Measurements from ENCODE around the gene RSRC2. TPM values are rescaled to one million over a fixed set of nuclear protein-coding genes. Genes with fewer than 3 reads are reported as not detected.
"Not testable (repeated sequence)": the region's sequence is repeated elsewhere in the genome, so short reads cannot be mapped to it uniquely, and the experiment has no call there.

RSRC2 gene
- total RNA-seq, 2 experiments from 2014 or later: 339 to 341 TPM

GRCh38 chr12:122469856-122470255 lies 56.9 kb downstream of the RSRC2 start:
- not testable (repeated sequence) for H3K9me3 ChIP-seq (ENCODE audit: control insufficient read depth in 1 of 2, insufficient read depth in 1 of 2, low read length in 2 of 2); DNase-seq; H3K27ac Mint-ChIP-seq; H3K4me1 ChIP-seq (ENCODE audit: insufficient read depth, low read length); H3K27ac ChIP-seq (ENCODE audit: low read depth in 1 of 2, low read length in 2 of 2); H3K4me3 ChIP-seq (ENCODE audit: low read length); H3K9me3 Mint-ChIP-seq; H3K27me3 ChIP-seq (ENCODE audit: control insufficient read depth in 1 of 2, insufficient read depth in 2 of 2, low read length in 2 of 2); ATAC-seq (ENCODE audit: poor library complexity); H3K4me1 Mint-ChIP-seq (ENCODE audit: low read depth); H3K27me3 Mint-ChIP-seq; H3K4me3 Mint-ChIP-seq
- H3K36me3 Mint-ChIP-seq (ENCODE audit: low read depth): peaks cover 24% of the 10 kb centered on the region
- ChIA-PET CTCF (interaction anchor here (5.8 kb wide), 1 partner anchor 71 kb away, joined by 84 read pairs; no protein-coding TSS in a partner anchor), POLR2A (interaction anchor here (1.5 kb wide), 1 partner anchor 70 kb away, joined by 4 read pairs; no protein-coding TSS in a partner anchor)
- intact Hi-C loops (cut with DNase I, micrococcal nuclease): loop anchor here in 1 of 2 experiments (5.0 kb wide), 2 partner anchors 48 to 133 kb away; partner anchors contain the start of gene CLIP1
- H3K36me3 ChIP-seq (ENCODE audit: insufficient read depth, low read length): peaks cover 24% of the 10 kb centered on the region

DNA sequence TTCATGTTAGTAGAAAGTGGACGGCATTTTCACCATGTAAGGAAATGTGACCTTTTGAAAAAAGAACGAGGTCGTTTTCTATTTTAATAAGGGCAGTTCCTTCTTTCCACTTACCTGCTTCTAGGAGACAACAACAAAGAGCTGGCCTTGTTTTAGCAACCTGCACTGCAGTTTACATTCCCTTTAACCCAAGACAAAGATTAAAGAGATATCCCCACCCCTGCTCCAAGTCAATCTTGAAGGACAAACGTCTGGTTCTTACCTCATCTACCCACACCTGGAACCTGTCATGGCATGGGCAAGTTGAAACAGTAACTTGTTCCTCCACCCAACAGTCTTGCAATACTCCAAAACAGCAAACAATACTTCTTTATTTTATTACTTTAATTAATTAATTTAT lies 58.8 kb downstream of the RSRC2 start:
- no peak for ATAC-seq (ENCODE audit: poor library complexity)

GRCh38 chr12:122464317-122465042 lies 62.3 kb downstream of the RSRC2 start:
- CTCF ChIA-PET; H3K27ac ChIP-seq (ENCODE audit: low read depth in 1 of 2, low read length in 2 of 2); H3K9me3 Mint-ChIP-seq; H3K4me3 Mint-ChIP-seq; H3K27me3 Mint-ChIP-seq; H3K4me1 ChIP-seq (ENCODE audit: insufficient read depth, low read length); POLR2A ChIA-PET; H3K4me3 ChIP-seq (ENCODE audit: low read length); H3K4me1 Mint-ChIP-seq (ENCODE audit: low read depth); H3K27me3 ChIP-seq (ENCODE audit: control insufficient read depth in 1 of 2, insufficient read depth in 2 of 2, low read length in 2 of 2); H3K36me3 ChIP-seq (ENCODE audit: insufficient read depth, low read length); ATAC-seq (ENCODE audit: poor library complexity); H3K27ac Mint-ChIP-seq; H3K9me3 ChIP-seq (ENCODE audit: control insufficient read depth in 1 of 2, insufficient read depth in 1 of 2, low read length in 2 of 2); H3K36me3 Mint-ChIP-seq (ENCODE audit: low read depth): not testable (repeated sequence)
- DNase-seq: peak in 2 of 14 experiments; percentile 38 to 44
- intact Hi-C loops (cut with DNase I, micrococcal nuclease): loop anchor here in 1 of 2 experiments (5.0 kb wide), 1 partner anchor 42 kb away; the partner anchor contains the start of gene CLIP1

More for the DNA sequence above, 58.8 kb downstream of the RSRC2 start:
- no peak overlapping the region for H3K27ac Mint-ChIP-seq
- Histone ChIP-seq H3K4me1 (ENCODE audit: insufficient read depth, low read length) (no peaks in the 10 kb centered on the region), H3K36me3 (ENCODE audit: insufficient read depth, low read length) (peaks cover 6% of the 10 kb centered on the region), H3K27ac (ENCODE audit: low read depth in 1 of 2, low read length in 2 of 2) (no peak overlapping the region), H3K27me3 (ENCODE audit: control insufficient read depth in 1 of 2, insufficient read depth in 2 of 2, low read length in 2 of 2) (no peaks in the 10 kb centered on the region), H3K4me3 (ENCODE audit: low read length) (no peak overlapping the region), H3K9me3 (ENCODE audit: control insufficient read depth in 1 of 2, insufficient read depth in 1 of 2, low read length in 2 of 2) (no peaks in the 10 kb centered on the region)
- H3K4me3 Mint-ChIP-seq: no peak overlapping the region
- CTCF ChIA-PET: interaction anchor here (0.6 kb wide), 1 partner anchor 166 kb away, joined by 3 read pairs; no protein-coding TSS in a partner anchor
- POLR2A ChIA-PET: no interaction called here
- TF ChIP-seq CTCF (IDR thresholded peaks at IDR 0.05): no peak
- intact Hi-C loops (cut with DNase I, micrococcal nuclease): loop anchor here in 1 of 2 experiments (5.0 kb wide), 1 partner anchor 46 kb away; the partner anchor contains the start of gene CLIP1
- DNase-seq: no peak
- peaks cover 9% of the 10 kb centered on the region for H3K4me1 Mint-ChIP-seq (ENCODE audit: low read depth)
- peaks cover 6% of the 10 kb centered on the region for H3K36me3 Mint-ChIP-seq (ENCODE audit: low read depth)
- no peaks in the 10 kb centered on the region for H3K27me3 Mint-ChIP-seq
- no peaks in the 10 kb centered on the region for H3K9me3 Mint-ChIP-seq

- Histone ChIP-seq H3K27me3 (ENCODE audit: control insufficient read depth in 1 of 2, insufficient read depth in 2 of 2, low read length in 2 of 2) (no peaks in the 10 kb centered on the region), H3K9me3 (ENCODE audit: control insufficient read depth in 1 of 2, insufficient read depth in 1 of 2, low read length in 2 of 2) (no peaks in the 10 kb centered on the region), H3K4me1 (ENCODE audit: insufficient read depth, low read length) (peaks cover 8% of the 10 kb centered on the region), H3K4me3 (ENCODE audit: low read length) (no peak overlapping the region), H3K27ac (ENCODE audit: low read depth in 1 of 2, low read length in 2 of 2) (no peak overlapping the region), H3K36me3 (ENCODE audit: insufficient read depth, low read length) (no peaks in the 10 kb centered on the region)
- H3K36me3 Mint-ChIP-seq (ENCODE audit: low read depth): no peaks in the 10 kb centered on the region
- no peak overlapping the region for H3K27ac Mint-ChIP-seq
- ChIA-PET CTCF (no interaction called here), POLR2A (no interaction called here)
- ATAC-seq (ENCODE audit: poor library complexity) (no peak), DNase-seq (no peak)
- H3K4me1 Mint-ChIP-seq (ENCODE audit: low read depth): peaks cover 5% of the 10 kb centered on the region
- H3K9me3 Mint-ChIP-seq: no peaks in the 10 kb centered on the region
- H3K4me3 Mint-ChIP-seq: no peak overlapping the region
- H3K27me3 Mint-ChIP-seq: no peaks in the 10 kb centered on the region
- TF ChIP-seq CTCF (IDR thresholded peaks at IDR 0.05): no peak
- intact Hi-C loops (cut with DNase I, micrococcal nuclease): no loop called here
Observed at GRCh38 chr12:122460641-122461040, 66.1 kb downstream of the RSRC2 start.
